Measurements from ENCODE around the gene EFCAB8.

The EFCAB8 gene

GRCh38 chr20:32991792-32992641 lies 133.3 kb downstream of the EFCAB8 start:
- no peak overlapping the region for H3K4me3 ChIP-seq (ENCODE audit: low read length)
- H3F3A ChIP-seq (ENCODE audit: control insufficient read depth, insufficient read depth) = no peaks in the 10 kb centered on the region
- no peaks in the 10 kb centered on the region for H3K4me1 ChIP-seq (ENCODE audit: control insufficient read depth, low read length)
- no peak for TF ChIP-seq EZH2phosphoT487 (IDR thresholded peaks at IDR 0.05; ENCODE audit: borderline replicate concordance, low read length)
- TF ChIP-seq CTCF (IDR thresholded peaks at IDR 0.05; ENCODE audit: low read depth, low read length, poor library complexity, severe bottlenecking) = no peak
- peaks cover 7% of the 10 kb centered on the region; the same call in 1 of the 2 replicates for H3K9me3 ChIP-seq (ENCODE audit: control insufficient read depth, insufficient read depth, low read length)
- no peaks in the 10 kb centered on the region for H3K9me2 ChIP-seq (replicated peaks; ENCODE audit: control insufficient read depth, low read length)
- peaks cover 5% of the 10 kb centered on the region; the same call in 1 of the 2 replicates for H3K27me3 ChIP-seq (ENCODE audit: control insufficient read depth, low read length)
- no peaks in the 10 kb centered on the region for H3K36me3 ChIP-seq (ENCODE audit: control insufficient read depth, low read length)
- H3K4me2 ChIP-seq (ENCODE audit: low read length) = no peak overlapping the region
- H3K27ac ChIP-seq (ENCODE audit: low read depth, low read length) = no peak overlapping the region
- H4K20me1 ChIP-seq (ENCODE audit: control insufficient read depth, insufficient read depth, low read depth, low read length) = no peaks in the 10 kb centered on the region
- no peaks in the 10 kb centered on the region for H3K79me2 ChIP-seq (ENCODE audit: control insufficient read depth, low read length)

- H3K9me2 ChIP-seq (replicated peaks; ENCODE audit: control insufficient read depth, low read length) = no peaks in the 10 kb centered on the region
- H4K20me1 ChIP-seq (ENCODE audit: control insufficient read depth, insufficient read depth, low read depth, low read length) = no peaks in the 10 kb centered on the region
- H3K27me3 ChIP-seq (ENCODE audit: control insufficient read depth, low read length) = peaks cover 5% of the 10 kb centered on the region; the same call in 1 of the 2 replicates
- peaks cover 7% of the 10 kb centered on the region; the same call in 1 of the 2 replicates for H3K9me3 ChIP-seq (ENCODE audit: control insufficient read depth, insufficient read depth, low read length)
- no peaks in the 10 kb centered on the region for H3F3A ChIP-seq (ENCODE audit: control insufficient read depth, insufficient read depth)
- H3K4me2 ChIP-seq (ENCODE audit: low read length) = no peak overlapping the region
- no peak overlapping the region for H3K27ac ChIP-seq (ENCODE audit: low read depth, low read length)
- TF ChIP-seq EZH2phosphoT487 (IDR thresholded peaks at IDR 0.05; ENCODE audit: borderline replicate concordance, low read length) (no peak), CTCF (IDR thresholded peaks at IDR 0.05; ENCODE audit: low read depth, low read length, poor library complexity, severe bottlenecking) (no peak)
- no peak overlapping the region for H3K4me3 ChIP-seq (ENCODE audit: low read length)
- H3K4me1 ChIP-seq (ENCODE audit: control insufficient read depth, low read length) = no peaks in the 10 kb centered on the region
- no peaks in the 10 kb centered on the region for H3K36me3 ChIP-seq (ENCODE audit: control insufficient read depth, low read length)
- H3K79me2 ChIP-seq (ENCODE audit: control insufficient read depth, low read length) = no peaks in the 10 kb centered on the region
Observed at GRCh38 chr20:32993496-32994050, 134.8 kb downstream of the EFCAB8 start.

- no peaks in the 10 kb centered on the region for H3K4me1 ChIP-seq (ENCODE audit: control insufficient read depth, low read length)
- no peaks in the 10 kb centered on the region for H3K79me2 ChIP-seq (ENCODE audit: control insufficient read depth, low read length)
- H3K36me3 ChIP-seq (ENCODE audit: control insufficient read depth, low read length) = no peaks in the 10 kb centered on the region
- H3K9me3 ChIP-seq (ENCODE audit: control insufficient read depth, insufficient read depth, low read length) = peaks cover 7% of the 10 kb centered on the region; the same call in 1 of the 2 replicates
- H3K27ac ChIP-seq (ENCODE audit: low read depth, low read length) = no peak overlapping the region
- no peaks in the 10 kb centered on the region for H4K20me1 ChIP-seq (ENCODE audit: control insufficient read depth, insufficient read depth, low read depth, low read length)
- H3K9me2 ChIP-seq (replicated peaks; ENCODE audit: control insufficient read depth, low read length) = no peaks in the 10 kb centered on the region
- H3K4me3 ChIP-seq (ENCODE audit: low read length) = no peak overlapping the region
- no peaks in the 10 kb centered on the region for H3F3A ChIP-seq (ENCODE audit: control insufficient read depth, insufficient read depth)
- H3K27me3 ChIP-seq (ENCODE audit: control insufficient read depth, low read length) = peaks cover 5% of the 10 kb centered on the region; the same call in 1 of the 2 replicates
- no peak for TF ChIP-seq CTCF (IDR thresholded peaks at IDR 0.05; ENCODE audit: low read depth, low read length, poor library complexity, severe bottlenecking)
- TF ChIP-seq EZH2phosphoT487 (IDR thresholded peaks at IDR 0.05; ENCODE audit: borderline replicate concordance, low read length) = no peak
- no peak overlapping the region for H3K4me2 ChIP-seq (ENCODE audit: low read length)
Observed at GRCh38 chr20:32995802-32996201, 137.1 kb downstream of the EFCAB8 start.
